ENCODE data around the gene GABRR3.
"Not testable (repeated sequence)": the region's sequence is repeated elsewhere in the genome, so short reads cannot be mapped to it uniquely, and the experiment has no call there.

GABRR3 gene

DNA sequence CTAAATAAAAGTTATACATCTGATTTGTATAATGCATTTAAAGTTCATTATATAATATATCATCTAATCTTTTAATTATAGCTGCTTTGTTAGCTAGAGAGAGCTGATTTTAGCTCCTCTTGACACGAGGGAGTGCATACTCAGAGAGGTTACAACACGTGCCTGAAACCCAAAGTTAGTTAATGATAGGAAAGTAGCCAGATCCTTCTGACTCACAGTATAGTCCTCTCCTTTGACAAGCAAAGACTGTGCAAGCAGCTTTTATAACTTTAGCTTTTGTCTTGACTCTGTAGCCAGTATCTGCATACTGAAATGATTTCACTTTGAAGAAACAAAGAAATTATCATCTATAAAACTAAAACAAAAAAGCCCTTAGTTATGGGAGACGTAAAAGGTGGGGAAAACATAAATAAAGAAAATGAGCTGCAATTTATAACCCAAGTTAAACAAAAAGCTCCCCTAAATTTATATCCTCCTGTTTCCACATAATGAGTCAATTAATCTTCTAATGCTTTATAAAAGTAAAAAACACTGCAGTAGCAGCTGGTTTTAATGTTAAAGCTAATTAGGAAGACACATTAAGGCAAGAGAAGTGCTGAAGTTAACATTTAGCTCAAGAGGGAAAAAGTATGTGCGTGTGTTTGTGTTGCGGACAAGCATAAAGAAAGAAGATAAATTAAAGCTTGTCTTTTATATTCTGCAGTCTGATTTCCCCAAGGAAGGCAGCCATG, 13.1 kb downstream of the GABRR3 start:
- DNase-seq = no peak

DNA sequence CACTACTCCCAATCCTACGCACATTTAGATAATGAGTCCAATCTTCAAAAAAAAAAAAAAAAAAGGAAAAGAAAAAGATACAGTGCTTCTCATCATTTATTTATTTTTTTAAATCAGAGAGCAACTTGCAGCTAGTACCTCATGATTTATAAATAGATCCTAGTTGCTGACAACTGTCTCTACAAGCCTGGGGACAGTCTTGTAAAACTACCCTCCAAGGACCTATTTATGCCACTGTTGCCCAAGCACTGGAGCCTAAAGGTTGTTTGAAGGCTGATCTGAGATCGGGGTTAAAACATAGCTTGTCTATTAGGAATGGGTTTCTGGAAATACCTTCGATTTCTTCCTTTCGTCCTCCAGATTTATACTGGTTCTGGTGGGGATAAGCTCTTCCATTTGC, 14.7 kb downstream of the GABRR3 start:
- DNase-seq = no peak

GRCh38 chr3:98018301-98018700, 16.8 kb downstream of the GABRR3 start:
- DNase-seq = no peak

GRCh38 chr3:98014268-98014585, 20.9 kb downstream of the GABRR3 start:
- DNase-seq = no peak

DNA sequence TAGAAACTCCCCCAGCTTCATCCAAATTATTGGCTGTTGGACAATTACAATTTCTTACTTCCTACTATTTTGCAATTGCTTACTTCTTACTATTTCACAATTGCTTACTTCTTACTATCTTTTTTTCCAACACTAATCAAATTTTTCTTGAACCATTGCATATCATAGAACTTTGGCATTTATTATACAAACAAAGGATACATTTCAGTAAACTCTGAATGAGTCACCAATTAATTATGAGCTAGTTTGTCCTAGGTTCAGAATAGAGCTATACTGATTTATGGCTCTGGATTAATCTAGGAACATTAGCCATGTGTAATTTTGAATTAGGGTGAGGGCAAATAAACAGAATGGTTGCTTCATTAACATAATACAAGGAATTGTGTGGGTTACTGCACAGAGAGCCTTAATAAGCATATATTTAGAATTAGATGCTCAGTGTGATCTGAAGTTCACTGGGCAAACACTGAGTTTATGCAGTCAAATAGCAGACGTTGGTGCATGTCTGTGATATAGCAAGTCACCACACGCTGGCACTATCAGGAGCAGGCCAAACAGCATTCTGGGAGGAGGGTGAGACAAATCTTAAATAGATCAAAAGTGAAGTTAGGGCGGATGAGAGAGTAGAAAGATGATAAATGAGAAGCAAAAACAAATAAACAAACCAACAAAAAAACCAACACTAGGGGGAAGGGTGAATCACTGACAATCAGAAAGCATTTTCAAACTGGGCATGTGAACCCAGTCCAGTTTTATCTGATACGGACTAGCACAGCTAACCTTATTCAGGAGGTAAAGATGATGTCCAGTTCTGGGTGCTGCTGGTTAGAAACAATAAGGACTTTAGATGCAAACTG, 21.5 kb downstream of the GABRR3 start:
- DNase-seq = no peak

DNA sequence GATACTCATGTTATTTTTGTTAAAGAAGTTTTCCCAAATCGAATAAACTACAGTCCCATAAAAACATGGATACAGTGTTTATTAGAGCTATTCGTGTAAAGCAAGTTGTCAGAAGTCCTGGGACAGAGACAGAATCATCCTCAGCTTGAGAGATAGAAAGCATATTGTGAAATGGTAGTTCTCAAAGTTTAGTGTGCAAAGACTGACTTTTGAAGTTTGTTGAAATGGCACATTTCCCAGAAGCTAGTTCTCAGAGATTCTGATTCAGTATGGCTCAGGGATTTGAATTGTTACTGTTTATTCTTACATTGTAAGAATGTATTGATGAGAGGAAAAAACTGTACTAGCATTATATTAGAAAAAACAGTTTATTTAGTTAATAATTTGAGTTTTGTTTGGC, 22.1 kb downstream of the GABRR3 start:
- DNase-seq = no peak

DNA sequence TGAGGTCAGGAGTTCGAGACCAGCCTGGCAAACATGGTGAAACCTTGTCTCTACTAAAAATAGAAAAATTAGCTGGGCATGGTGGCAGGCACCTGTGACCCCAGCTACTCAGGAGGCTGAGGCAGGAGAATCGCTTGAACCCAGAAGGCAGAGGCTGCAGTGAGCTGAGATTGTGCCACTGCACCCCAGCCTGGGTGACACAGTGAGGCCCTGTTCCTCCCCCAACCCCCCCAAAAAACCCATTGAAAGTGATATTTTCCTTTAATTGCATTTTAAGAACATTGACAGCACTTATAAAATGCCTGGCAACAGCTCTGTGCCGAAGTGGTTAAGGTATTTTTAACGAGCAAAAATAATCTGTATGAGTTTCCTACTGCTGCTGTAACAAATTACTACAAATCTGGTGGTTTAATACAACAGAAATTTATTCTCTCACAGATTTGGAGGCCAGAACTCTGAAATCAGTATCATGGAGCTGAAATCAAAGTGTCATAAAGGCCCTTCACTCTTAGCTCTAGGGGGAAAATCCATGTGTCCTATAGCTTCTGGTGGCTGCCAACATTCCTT, 24.1 kb downstream of the GABRR3 start:
- not testable (repeated sequence) for DNase-seq

DNA sequence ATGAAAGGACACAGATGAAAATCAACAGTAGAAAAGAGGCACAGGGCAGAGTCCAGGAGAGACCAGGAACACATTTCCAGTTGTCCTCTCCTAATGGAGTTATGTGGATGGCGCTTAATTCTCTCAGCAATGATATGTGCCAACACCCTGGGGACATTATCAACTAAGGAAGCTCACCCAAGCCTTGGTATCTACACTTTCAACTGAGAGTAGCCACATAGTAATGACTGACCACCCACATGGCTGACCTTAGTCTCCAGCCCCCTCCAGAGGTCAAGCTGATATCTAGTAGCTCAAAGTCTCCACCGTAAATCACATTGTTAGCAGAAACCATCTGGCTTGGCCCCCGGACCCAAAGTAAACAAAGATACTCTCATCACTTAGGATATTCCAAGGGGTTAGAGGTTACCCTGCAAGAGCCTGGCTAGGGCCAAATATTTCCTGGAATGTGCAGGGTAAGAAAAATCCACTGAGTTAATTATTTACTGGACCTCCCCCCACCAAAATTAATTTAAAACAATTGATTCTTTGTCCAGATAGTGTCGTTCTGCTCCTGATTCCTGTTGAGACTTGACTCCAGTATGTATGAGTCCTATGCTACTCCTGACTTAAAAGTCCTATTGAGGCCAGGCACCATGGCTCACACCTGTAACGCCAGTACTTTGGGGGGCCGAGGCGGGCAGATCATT, 24.8 kb downstream of the GABRR3 start:
- no peak for DNase-seq

- DNase-seq = no peak
These were observed 26.3 kb downstream of the GABRR3 start for GRCh38 chr3:98008855-98009254.

DNA sequence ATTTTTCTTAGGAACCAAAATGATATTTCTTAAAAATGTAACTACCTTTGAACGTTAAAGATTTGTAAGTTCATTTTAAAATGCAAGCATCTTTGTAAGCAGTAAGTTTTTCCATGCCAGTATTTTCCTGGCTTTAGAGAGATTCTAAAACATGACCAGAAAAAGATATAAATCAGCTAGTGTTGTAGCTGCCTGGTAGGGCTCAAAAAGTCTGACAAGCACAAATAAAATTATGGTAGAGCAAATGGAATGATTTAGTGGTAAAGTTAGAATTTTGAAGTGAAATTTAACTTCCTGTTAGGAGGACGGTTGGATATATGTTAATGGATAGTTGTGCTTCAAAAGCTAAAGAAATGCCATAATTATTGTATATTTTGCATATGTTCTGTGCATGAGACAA, 29.7 kb downstream of the GABRR3 start:
- DNase-seq = no peak

- no peak for DNase-seq
These were observed 30.4 kb downstream of the GABRR3 start for GRCh38 chr3:98004721-98005120.

DNA sequence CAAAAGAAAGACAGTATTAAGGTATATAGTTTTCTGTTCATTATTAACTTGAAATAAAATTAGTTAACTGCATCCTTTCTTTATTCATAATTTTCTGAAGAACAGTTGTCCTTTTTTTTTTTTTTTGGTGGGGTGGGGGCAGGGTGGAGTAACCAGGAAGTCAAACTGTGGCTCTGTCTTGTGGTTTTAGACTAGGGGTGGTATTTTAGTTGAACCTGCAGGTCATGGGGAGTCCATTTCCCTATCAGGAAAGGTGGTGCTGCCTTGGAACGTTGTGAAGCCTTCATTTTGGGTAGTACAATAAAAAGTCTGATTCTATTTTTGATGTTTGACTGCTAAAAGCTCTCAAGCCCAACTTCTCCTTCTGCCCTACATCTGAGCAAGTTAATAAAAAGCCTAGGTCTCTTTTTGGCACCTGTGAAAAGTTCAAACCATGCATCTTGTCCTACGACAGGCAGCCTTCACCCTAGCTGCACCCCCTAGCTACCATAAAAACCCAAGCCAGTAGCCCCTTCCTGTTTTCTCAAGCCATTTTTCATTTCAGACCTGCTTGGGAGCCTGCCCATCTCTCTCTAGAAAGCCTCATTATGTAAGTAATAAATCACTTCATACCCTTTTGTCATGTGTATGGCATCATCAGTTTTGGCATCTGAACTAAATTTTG, 31.7 kb downstream of the GABRR3 start:
- DNase-seq = no peak

DNA sequence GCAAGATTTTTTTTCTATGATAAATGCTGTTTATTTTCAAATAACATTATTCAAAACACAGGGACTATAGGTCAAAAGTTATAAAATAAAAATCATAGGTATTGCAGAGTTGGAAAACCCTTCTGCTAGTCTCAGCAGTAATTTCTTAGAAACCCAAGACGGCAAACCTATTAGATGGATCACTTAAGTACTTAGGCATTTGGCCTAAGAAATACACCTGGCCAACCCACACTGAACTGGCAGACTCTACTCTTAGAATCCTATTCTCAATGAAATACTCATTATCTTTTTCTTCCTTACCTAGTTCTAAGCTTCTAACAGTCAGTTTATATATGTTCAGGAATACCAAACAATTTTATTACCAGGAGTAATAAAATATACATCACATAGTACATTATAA, 32.4 kb downstream of the GABRR3 start:
- no peak for DNase-seq

GRCh38 chr3:97999994-98000393, 35.1 kb downstream of the GABRR3 start:
- no peak for DNase-seq

- no peak for DNase-seq
These were observed 36.0 kb downstream of the GABRR3 start for GRCh38 chr3:97999103-97999502.

DNA sequence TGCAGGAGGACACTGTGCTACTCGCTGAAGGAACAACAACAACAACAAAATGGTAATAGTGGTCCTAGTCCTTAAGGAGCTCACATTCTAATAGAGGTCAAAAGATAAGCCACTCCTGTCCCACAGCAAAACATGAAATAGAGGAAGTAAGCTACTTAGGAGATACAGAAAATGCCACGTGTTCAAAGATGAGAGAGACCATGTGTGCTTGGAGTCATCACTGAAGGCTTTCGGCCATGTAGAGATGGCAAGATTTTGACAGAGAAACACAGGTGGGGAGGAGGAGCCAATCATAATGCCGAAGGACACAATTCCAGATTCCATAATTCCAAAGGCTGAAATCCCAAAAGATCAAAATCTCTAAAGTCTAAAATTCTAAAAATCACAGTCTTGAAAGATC, 38.1 kb downstream of the GABRR3 start:
- no peak for DNase-seq

DNA sequence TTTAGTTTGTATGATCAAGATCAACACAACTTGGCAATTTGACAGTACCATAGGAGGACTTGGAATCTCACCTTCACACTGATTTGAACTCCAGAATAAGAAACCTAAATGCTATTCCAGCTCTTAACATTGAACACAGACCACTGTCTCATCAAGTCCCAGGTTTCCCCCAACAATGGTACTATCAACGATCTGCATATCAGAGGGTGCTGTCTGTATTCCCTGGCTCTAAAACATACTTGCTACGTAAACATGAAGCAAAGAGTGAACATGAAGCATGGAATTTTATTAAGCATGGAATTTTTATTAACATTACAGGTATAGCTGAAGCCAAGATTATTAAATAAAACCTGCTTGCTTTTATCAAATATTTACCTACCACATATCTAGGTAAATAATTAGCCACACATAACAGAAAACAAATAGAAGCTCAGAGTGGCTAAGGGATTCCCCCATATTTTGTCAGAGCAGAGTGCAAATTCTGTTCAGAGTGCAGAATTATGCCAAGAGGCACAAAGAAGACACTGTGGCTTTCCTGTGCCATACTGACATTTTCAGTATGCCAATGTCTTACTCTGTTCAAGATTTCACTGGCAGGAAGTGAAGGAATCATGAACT, 40.7 kb downstream of the GABRR3 start:
- no peak for DNase-seq

GRCh38 chr3:97993526-97993925, 41.6 kb downstream of the GABRR3 start:
- no peak for DNase-seq

DNA sequence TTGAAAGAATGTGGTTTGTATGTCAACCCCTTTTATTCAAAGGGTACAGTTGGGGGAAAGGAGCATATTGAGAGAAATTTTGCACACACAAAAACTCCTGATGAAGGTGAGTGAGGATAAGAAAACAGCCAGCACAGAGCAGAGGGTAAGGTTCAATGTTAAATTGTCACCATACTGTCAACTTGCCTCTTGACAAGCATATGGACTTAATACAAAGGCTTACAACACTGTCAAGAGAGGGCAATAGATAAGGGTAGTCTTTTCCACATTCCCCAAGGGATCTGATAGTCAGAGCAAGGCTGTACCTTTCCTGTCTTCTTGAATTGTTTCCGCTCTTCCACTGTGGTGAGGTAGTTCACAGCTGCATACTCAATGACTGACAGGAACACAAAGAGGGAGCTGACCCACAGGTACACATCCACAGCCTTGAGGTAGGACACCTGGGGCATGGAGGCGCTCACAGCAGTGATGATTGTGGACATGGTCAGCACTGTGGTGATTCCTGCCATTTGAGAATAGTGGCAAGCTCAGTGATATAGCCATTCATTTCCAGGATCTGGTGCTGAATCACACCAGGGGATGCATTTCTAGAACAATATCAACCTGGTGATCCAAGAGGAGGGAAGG, 42.5 kb downstream of the GABRR3 start:
- no peak for DNase-seq

DNA sequence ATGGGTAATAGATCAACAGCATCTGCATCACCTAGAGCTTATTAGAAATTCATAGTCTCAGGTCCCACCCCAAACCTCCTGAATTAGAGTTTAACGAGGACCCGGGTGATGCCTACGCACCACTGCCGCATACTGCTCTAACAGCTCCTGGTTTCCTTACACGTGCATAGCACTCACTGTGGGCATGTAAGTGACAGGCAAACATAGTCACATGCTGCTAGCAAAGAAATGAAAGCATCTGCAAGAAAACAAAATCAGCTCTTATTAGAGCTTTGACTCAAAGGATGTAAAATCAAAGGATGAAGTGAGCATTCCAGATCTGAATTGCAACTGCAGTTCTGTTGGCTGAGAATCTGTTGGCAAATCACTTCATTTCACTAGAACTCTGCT, 43.8 kb downstream of the GABRR3 start:
- peak in 1 of 2 experiments; percentile 17 for DNase-seq

- no peak for DNase-seq
These were observed 44.4 kb downstream of the GABRR3 start for GRCh38 chr3:97990624-97991292.

Measured in activated CD4-positive, alpha-beta T cell treated with anti-CD3 and anti-CD28 coated beads, Interleukin-2, amount 50 U/mL, for 4 hours (primary cell).